Vagina (tissue), 2 donors: ENCODE data around the gene RELT. TPM values are rescaled to one million over a fixed set of nuclear protein-coding genes. Genes with fewer than 3 reads are reported as not detected.

ENCODE experiments used
- DNase-seq, 2 donors: peaks; one replicate each; pipeline ENCODE4 v3.0.0-alpha.2; 2017; ENCODE audit errors: extremely low spot score in 2 of 2
- H3K27ac ChIP-seq: fragments of 200-600 bp; sonication (generic); one replicate; pipeline ENCODE4 v1.5.1; 2019
- H3K27me3 ChIP-seq: fragments of 200-600 bp; sonication (generic); one replicate; pipeline ENCODE4 v1.5.1; 2019
- H3K36me3 ChIP-seq, 2 donors: fragments of 200-600 bp; sonication (generic); one replicate each; pipeline ENCODE4 v1.5.1; 2017 to 2019
- H3K4me1 ChIP-seq: fragments of 200-600 bp; sonication (generic); one replicate; pipeline ENCODE4 v1.5.1; 2019
- H3K4me3 ChIP-seq, 2 donors: fragments of 200-600 bp; sonication (generic); 1 replicate in 1 of 2; 2 replicates in 1 of 2; pipeline ENCODE4 v1.5.1; 2016 to 2019
- H3K9me3 ChIP-seq: fragments of 200-600 bp; sonication (generic); one replicate; pipeline ENCODE4 v1.5.1; 2019
- POLR2A ChIP-seq, 2 donors: fragments of 450-650 bp; IDR thresholded peaks; one replicate each; pipeline ENCODE4 v1.6.1; 2017; ENCODE audit warnings: antibody characterized with exemption in 2 of 2, mild to moderate bottlenecking in 2 of 2, moderate library complexity in 2 of 2
- POLR2AphosphoS5 ChIP-seq, 2 donors: sonication (generic); formaldehyde crosslinking; IDR thresholded peaks; one replicate each; pipeline ENCODE4 v1.9.0; 2017; ENCODE audit warnings: antibody characterized with exemption in 2 of 2, mild to moderate bottlenecking in 2 of 2, low read depth in 1 of 2; ENCODE audit not compliant: insufficient read depth in 1 of 2
- intact Hi-C: fragments of 100-400 bp; cut with DNase I; formaldehyde crosslinking; loops from one replicate; pipeline ENCODE4 v1.15.1; 2023
- total RNA-seq: library from RNA; depleted of rRNA; stranded (reverse); fragments of >200 nt; gene quantifications from one replicate; pipeline ENCODE4 v1.2.3, GENCODE V29; 2016
- TF ChIP-seq, protein P1 (sequence below), 3 experiments: fragments of 450-650 bp in 2 of 3; fragments of 200-600 bp in 1 of 3; sonication (generic) in 1 of 3; IDR thresholded peaks; one replicate each; pipeline ENCODE4 v1.5.1; 2017 to 2019; ENCODE audit warnings: antibody characterized with exemption in 3 of 3, mild to moderate bottlenecking in 2 of 3, moderate library complexity in 2 of 3

Gene RELT
- total RNA-seq, 1 donor from 2014 or later = 6.1 TPM

DNA sequence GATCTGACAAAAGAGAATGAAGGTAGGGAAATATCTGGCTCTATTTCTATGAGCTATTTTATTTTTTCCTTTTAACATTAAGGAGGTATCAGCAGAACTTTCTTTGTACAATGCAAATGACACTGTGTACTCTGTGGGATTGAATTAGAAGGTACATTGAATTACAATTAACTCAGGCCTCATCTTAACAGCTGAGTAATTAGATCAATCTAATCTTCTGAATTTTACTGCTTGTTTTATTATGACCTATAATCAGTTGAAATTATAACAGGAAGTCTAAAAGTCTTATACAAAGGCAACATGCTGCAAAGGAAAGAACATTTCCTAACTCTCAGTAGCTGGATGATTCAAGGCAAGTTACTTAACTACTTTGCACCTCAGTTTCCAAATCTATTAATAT is 69.8 kb downstream of the RELT start:
- no peak for DNase-seq
- H3K27me3 ChIP-seq = no peaks in the 10 kb centered on the region
- TF ChIP-seq, protein P1, sequence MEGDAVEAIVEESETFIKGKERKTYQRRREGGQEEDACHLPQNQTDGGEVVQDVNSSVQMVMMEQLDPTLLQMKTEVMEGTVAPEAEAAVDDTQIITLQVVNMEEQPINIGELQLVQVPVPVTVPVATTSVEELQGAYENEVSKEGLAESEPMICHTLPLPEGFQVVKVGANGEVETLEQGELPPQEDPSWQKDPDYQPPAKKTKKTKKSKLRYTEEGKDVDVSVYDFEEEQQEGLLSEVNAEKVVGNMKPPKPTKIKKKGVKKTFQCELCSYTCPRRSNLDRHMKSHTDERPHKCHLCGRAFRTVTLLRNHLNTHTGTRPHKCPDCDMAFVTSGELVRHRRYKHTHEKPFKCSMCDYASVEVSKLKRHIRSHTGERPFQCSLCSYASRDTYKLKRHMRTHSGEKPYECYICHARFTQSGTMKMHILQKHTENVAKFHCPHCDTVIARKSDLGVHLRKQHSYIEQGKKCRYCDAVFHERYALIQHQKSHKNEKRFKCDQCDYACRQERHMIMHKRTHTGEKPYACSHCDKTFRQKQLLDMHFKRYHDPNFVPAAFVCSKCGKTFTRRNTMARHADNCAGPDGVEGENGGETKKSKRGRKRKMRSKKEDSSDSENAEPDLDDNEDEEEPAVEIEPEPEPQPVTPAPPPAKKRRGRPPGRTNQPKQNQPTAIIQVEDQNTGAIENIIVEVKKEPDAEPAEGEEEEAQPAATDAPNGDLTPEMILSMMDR (IDR thresholded peaks at IDR 0.05) = no peak
- TF ChIP-seq POLR2A (IDR thresholded peaks at IDR 0.05) = no peak
- TF ChIP-seq POLR2AphosphoS5 (IDR thresholded peaks at IDR 0.05; ENCODE audit: insufficient read depth in 1 of 2, low read depth in 1 of 2) = no peak
- intact Hi-C loops = no loop called here
- no peaks in the 10 kb centered on the region for H3K36me3 ChIP-seq
- H3K4me3 ChIP-seq = no peak overlapping the region
- H3K4me1 ChIP-seq = no peaks in the 10 kb centered on the region
- no peak overlapping the region for H3K27ac ChIP-seq
- H3K9me3 ChIP-seq = no peaks in the 10 kb centered on the region

DNA sequence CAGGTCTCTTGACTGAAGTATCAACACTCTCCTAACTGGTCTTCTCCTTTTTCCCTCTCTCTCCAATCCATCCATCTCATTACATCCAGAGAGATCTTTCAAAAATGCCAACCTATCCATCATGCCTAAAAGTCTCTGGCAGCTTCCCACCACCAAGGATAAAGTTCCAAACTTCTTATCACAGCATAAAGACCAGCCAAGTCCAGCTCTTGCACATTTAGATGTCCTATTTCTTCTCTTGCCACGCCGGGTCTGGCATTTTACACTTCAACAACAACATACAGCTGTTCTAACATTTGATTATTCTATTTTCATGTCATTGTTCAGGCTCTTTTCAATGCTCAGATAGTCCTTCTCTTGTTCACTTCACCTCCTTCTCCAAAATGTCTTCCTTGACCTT is 70.6 kb downstream of the RELT start:
- DNase-seq = no peak
- TF ChIP-seq POLR2A (IDR thresholded peaks at IDR 0.05) = no peak
- TF ChIP-seq, protein P1 (IDR thresholded peaks at IDR 0.05) = no peak
- no peak for TF ChIP-seq POLR2AphosphoS5 (IDR thresholded peaks at IDR 0.05; ENCODE audit: insufficient read depth in 1 of 2, low read depth in 1 of 2)
- Histone ChIP-seq H3K4me3 (no peak overlapping the region), H3K36me3 (no peaks in the 10 kb centered on the region), H3K27me3 (no peaks in the 10 kb centered on the region), H3K4me1 (no peaks in the 10 kb centered on the region), H3K9me3 (no peaks in the 10 kb centered on the region), H3K27ac (no peak overlapping the region)
- intact Hi-C loops = no loop called here

Other genes starting within 250 kb of the RELT start
- 15.7 TPM for gene FCHSD2, start 234.1 kb upstream of the RELT start, total RNA-seq
- gene P2RY2, start 158.1 kb upstream of the RELT start, total RNA-seq = 27.3 TPM
- 2.0 TPM for gene P2RY6, start 104.1 kb upstream of the RELT start, total RNA-seq
- gene ARHGEF17, start 68.1 kb upstream of the RELT start, total RNA-seq = 32.9 TPM
- gene FAM168A, start 221.7 kb downstream of the RELT start, total RNA-seq = 21.4 TPM